Ureter (tissue), 1 donor: ENCODE results near the gene BBX. TPM values are rescaled to one million over a fixed set of nuclear protein-coding genes. Genes with fewer than 3 reads are reported as not detected.

Experiments
- DNase-seq: peaks from one replicate; pipeline ENCODE4 v3.0.0-alpha.2; 2020; ENCODE audit warnings: low spot score
- total RNA-seq: library from RNA; stranded (reverse); gene quantifications from one replicate; pipeline ENCODE4 v1.2.4, GENCODE V29; 2023
- donor health status: DM: yes; HTN: yes; CAD: no.

Gene BBX
- total RNA-seq, 1 donor from 2014 or later, result 87.0 TPM

DNA sequence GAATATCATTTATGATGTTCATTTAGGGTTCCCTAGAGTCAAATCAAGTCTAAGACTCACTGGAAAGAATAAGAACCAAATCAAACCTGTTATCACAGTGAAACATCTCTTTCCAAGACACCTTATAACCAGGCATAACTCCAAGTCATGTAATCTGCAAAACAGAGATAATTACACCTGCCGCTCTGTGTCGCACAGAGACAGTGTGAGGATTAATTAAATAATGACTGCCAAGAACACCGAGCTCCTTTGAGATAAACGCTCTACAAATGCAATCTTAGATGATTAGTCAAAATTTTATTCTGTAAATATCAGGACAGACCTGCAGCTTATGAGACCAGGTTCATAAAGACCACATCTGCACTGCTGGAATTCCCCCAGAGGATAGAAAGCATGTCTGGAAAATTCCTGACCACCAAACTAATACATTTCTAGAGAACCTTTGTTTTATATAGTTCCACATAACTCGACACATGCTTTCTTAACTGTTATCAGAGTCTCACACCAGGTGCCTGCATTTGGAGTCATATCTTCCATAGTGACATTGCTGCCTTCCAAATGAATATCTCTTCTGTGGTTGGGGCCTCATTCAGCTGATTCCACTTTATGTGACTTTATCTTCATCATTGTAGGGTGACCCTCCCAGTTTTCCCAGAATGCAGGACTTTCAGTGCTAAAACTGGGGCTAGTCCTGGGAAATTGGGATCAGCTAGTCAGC is 315.3 kb downstream of the BBX start:
- no peak for DNase-seq

DNA sequence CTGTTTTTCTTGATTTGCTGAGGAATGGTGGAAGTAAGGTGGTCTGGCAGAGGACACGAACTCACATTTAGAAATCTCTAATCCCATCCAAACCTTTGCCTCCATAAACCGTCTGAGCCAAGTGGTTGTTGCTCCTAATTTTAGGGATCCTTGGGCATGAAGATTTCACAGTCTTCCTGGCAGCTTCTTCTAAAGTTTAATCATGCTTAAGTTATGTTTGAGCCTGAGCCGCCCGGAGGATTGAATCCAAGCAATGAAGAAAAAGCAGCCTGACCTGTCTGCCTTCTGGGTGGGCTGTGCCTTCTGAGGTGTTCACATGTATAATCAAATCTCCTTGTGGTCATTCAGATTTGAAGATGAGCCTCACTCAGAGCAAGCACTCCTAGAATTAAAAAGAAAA is 319.1 kb downstream of the BBX start:
- no peak for DNase-seq

DNA sequence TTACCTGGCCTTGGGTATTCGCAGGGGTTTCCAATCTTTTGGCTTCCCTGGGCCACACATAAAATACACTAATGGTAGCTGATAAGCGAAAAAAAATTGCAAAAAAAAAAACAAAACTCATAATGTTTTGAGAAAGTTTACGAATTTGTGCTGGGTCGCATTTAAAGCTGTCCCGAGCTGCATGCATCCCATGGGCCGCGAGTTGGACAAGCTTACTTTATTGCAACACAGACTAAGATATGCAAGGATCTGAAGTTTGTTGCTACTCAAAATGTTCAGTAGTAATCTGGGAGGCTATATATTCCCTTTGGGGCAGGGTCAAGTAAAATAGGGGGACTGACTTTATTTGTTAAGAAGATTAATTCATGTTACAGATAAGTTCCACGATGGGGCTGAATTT is 320.2 kb downstream of the BBX start:
- no peak for DNase-seq

DNA sequence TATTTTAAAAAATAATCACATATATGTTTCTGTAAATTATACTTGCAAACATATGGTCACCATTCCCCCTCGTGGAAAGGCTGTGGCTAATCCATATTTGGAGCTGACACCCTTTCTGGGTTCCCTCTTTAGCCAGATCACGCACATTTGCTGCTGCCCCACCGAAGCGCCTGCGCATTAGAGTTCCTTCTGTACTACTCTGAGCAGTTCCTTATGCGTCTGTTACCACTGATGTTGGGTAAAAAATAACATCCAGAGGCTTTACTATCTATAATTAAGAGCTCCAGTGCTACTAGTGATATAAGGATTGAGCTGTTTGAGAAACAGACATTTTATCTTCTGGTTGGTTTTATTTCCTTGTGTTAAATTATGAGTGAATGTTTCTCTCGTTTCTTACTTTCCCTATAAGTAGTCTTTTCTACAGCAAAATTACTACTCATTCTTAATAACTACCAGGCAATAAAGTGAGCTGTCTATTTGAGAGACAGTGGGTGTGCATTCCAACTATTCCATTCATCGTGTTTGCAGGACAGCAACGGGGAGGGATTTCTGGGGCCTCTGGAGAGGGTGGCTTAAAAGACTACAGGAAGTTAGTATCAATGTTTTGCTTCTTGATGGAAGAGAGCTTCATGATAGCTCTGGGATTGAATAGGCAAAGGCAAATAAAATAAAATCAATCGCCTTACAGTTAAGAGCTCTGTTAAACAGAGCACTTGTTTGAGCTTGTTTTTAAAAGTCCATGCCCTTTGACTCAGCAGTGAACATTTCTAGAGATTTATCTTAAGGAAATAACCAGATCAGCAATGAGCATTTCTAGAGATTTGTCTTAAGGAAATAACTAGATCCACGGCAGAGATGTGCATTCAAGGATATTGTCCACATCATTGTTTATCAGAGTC is 322.9 kb downstream of the BBX start:
- no peak for DNase-seq

DNA sequence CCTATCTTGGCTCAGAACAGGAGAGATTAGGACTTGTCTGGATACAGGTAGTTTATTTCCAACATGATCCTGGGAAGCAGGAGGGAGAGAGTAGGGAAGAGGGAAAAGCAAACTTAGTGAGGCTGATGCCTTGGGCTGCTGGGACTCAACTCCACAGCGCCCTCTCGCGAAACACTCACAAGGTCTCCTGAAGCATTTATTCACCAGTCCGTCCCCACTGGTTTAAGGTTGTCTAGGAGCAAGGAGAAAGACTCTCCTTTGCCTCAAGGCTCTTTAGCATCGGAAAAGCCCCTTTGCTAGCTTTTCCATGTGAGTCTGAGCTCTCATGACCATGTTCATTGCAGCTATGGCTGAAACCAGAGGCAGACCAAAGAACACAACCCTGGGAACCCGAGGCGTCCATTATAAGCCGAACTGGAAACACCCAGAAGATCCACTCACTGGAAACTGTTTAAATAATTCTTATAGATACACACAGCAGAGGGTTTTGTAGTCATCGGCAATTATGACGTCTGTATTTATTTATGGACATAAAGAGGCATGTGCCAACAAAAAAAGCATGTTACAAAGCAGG is 323.6 kb downstream of the BBX start:
- DNase-seq, result peak; percentile 63

DNA sequence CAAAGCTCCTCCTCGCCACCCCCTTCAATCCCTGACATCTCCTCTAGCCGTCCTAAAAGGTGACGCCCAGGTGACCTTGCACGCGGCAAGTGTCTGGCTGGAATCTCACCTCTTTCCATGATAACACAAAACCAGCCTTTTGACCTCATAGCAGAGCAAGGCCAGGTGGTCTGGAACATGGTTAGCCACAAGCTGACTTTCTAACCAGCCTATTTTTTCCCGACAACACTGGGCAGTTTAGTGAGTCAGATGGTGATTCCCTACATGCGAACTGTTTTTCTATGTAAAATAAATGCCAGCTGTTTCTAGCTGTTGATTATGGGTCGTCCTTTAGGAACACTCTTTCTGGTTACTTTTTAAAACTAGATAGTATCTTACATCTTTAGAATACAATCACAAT is 325.0 kb downstream of the BBX start:
- DNase-seq, result no peak

DNA sequence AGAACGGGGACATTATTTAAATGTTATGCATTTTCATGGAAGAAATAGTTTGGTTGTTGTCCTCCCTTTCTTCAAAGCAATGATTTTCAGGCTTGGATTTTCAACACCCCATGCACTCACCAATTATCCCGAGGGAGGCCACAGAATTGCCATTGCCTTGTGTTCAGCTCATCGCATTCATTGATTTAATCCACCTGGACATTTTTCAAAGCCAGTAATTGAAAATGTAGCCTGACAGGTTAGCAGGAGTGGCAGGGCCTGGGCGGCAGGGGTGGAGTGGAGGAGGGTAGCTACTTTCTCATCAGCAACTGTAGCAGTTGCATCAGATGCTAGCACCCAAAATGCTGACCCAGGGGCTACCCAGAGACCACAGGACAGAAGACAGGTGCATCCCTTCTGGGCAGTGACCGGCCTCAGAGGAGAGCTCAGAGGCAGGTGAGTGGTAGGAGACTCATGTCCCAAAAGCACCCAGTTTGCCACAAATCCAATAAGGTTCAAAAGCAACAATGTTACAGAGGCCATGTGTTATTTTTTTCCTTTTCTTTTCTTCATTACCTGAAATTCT is 325.7 kb downstream of the BBX start:
- DNase-seq, result no peak

DNA sequence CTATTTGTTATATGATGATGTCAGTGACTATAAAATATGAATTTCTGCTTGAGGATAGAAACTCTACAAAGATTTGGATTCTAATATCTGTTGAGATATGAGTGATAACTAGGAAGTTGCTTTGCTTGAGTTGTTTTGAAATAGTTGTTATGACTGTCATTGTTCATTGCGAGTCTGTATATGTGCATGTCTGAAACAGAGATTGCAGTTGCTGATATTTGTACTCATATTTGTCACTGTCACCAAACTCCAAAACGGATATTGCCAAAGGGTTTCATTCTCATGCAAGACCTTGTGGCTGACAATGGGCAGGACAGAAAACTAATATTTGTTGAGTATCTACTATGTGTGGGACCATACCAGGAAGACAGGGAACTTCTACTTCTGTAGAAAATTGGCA is 327.9 kb downstream of the BBX start:
- DNase-seq, result no peak

DNA sequence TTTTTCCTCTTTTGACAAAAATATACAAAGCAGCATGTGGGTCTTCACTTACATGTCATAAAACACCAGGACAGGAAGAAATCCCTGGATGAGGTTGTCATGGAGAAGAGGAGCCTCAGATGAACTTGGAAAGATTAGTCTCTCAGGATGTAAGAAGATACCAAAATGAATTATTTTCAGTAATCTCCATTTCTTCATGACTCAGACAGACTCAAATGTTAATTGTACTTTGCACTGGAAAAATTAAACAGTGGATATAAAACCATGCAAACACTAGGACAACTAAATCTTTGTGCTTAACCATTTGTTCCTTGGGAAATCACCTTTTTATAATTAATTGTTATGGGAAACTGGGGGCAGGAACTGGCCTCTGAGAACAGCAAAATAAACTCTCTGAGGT is 331.1 kb downstream of the BBX start:
- DNase-seq, result no peak

DNA sequence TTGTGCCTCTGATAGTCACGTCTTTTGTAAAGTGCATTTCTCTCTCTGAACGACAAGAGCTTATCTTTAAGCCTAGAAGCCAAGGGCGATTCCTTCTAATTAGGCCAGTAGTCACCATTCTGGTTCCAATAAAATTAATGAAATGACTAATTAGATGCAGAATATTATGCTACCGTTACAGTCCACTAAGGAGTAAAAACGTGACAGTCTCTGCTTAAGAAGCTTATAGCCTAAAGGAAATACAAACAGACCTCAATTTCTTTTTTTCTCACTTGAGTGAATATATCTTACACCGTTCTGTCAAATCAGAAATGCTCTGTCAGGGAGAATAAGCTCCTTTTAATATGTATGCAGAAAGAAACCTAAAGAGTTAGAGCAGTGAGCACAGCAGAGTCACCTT is 332.0 kb downstream of the BBX start:
- DNase-seq, result no peak

DNA sequence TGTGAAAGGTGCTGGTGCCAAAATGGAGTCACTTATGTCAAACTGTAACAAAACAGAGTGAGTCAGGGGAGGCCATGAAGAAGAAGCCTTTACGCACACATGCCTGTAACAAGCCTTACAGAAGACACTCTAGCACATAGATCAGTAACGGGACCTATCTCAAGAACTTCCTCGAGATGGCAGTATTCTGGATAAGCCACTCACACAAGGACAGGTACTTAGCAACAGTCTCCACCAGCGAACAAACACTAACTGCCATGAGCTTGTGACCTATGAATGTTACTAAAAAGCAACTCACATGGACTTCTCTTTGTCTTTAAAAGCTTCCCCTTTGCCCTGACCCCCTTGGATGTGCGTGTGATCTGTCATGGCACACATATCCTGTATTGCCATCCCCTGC is 332.9 kb downstream of the BBX start:
- DNase-seq, result no peak

DNA sequence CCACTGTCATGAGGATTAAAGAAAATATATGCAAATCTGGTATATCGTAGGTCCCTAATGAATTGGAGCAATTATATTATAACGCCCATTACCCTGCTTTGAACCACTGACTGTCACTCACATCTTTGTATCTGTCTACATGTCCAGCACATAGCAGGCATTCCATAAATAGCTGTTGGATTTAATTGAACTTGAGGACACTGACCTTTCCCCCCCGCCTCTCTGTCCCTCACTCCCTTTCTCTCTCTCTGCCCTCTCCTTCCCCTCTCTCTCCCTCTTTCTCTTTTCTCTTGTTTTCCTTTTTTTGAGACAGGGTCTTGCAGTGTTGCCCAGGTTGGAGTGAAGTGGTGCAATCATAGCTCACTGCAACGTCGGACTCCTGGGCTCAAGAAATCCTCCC is 335.1 kb downstream of the BBX start:
- DNase-seq, result no peak

DNA sequence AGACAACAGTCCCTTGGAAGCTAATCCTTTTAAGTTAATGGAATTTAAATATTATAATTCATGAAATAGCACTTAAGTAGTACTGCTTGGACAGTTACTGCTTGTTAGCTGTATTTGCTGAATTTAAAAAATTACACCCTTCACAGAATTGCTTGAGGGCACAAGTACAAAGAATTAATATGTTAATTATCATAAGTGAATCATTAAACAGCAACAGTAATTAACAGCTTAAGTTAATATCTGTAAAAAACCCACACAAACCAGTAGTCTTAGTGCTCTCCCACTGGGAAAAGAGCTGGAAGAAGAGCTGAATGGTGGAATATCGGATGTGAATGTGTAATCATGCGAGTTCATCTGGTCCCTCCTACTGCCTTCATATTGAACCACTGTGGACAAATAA is 336.1 kb downstream of the BBX start:
- DNase-seq, result no peak

Other genes with a start within 250 kb of the BBX start
- gene CCDC54, start 145.5 kb upstream of the BBX start, total RNA-seq, result not detected